Parathyroid adenoma (tissue), 2 donors: ENCODE measurements around the gene LYSMD2.

Experiments used
- H2AFZ ChIP-seq: fragments of 300-600 bp; sonication (generic); one replicate; pipeline ENCODE4 v1.7.0; 2017; ENCODE audit warnings: antibody characterized with exemption, mild to moderate bottlenecking
- H3K27ac ChIP-seq: fragments of 300-600 bp; sonication (generic); one replicate; pipeline ENCODE4 v1.7.0; 2017
- H3K27me3 ChIP-seq: fragments of 300-600 bp; sonication (generic); one replicate; pipeline ENCODE4 v1.7.0; 2017; ENCODE audit warnings: low read length; ENCODE audit not compliant: control insufficient read depth, insufficient read depth
- H3K36me3 ChIP-seq: fragments of 300-600 bp; sonication (generic); one replicate; pipeline ENCODE4 v1.7.0; 2017; ENCODE audit warnings: low read length; ENCODE audit not compliant: control insufficient read depth, insufficient read depth
- H3K4me1 ChIP-seq: fragments of 300-600 bp; sonication (generic); one replicate; pipeline ENCODE4 v1.7.0; 2017; ENCODE audit warnings: control low read depth
- H3K4me2 ChIP-seq: fragments of 300-600 bp; sonication (generic); one replicate; pipeline ENCODE4 v1.7.0; 2017; ENCODE audit warnings: low read length
- H3K4me3 ChIP-seq: fragments of 300-600 bp; sonication (generic); one replicate; pipeline ENCODE4 v1.7.0; 2017; ENCODE audit warnings: low read depth, low read length
- H3K79me2 ChIP-seq: fragments of 300-600 bp; sonication (generic); one replicate; pipeline ENCODE4 v1.7.0; 2017; ENCODE audit warnings: control low read depth
- H3K9ac ChIP-seq: fragments of 300-600 bp; sonication (generic); one replicate; pipeline ENCODE4 v1.7.0; 2017; ENCODE audit warnings: mild to moderate bottlenecking
- H3K9me3 ChIP-seq: fragments of 300-600 bp; sonication (generic); one replicate; pipeline ENCODE4 v1.7.0; 2017; ENCODE audit warnings: low read length; ENCODE audit not compliant: control insufficient read depth
- TF ChIP-seq, protein P1 (sequence below): fragments of 300-600 bp; sonication (generic); IDR thresholded peaks from one replicate; pipeline ENCODE4 v1.7.0; 2017; ENCODE audit warnings: antibody characterized with exemption, mild to moderate bottlenecking
- donor health status: primary hyperparathyroidism.

The LYSMD2 gene

DNA sequence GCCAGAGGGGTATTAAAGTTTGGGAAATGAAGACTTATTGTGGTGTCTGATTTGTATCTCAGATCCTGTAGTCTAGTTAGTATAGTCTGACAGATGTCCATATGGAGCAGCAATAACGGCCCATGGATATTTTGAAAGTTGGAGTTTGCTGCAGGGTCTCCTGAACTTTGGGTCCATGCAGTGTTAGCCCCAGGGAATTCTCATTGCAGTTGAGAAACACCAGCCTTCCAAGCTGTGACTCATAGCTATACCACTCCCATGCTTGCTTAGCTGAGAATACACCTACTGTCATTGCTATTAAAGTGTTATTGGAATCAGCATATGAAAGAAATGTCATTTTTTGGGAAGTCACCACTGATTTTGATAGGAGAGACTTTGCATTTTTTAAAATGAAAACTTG, 43.2 kb upstream of the LYSMD2 start:
- no peaks in the 10 kb centered on the region for H3K36me3 ChIP-seq
- no peak overlapping the region for H2AFZ ChIP-seq
- H3K4me2 ChIP-seq, result no peak overlapping the region
- no peaks in the 10 kb centered on the region for H3K27me3 ChIP-seq
- no peak overlapping the region for H3K9ac ChIP-seq
- no peak overlapping the region for H3K4me3 ChIP-seq
- H3K27ac ChIP-seq, result no peak overlapping the region
- H3K9me3 ChIP-seq, result no peaks in the 10 kb centered on the region
- TF ChIP-seq, protein P1, sequence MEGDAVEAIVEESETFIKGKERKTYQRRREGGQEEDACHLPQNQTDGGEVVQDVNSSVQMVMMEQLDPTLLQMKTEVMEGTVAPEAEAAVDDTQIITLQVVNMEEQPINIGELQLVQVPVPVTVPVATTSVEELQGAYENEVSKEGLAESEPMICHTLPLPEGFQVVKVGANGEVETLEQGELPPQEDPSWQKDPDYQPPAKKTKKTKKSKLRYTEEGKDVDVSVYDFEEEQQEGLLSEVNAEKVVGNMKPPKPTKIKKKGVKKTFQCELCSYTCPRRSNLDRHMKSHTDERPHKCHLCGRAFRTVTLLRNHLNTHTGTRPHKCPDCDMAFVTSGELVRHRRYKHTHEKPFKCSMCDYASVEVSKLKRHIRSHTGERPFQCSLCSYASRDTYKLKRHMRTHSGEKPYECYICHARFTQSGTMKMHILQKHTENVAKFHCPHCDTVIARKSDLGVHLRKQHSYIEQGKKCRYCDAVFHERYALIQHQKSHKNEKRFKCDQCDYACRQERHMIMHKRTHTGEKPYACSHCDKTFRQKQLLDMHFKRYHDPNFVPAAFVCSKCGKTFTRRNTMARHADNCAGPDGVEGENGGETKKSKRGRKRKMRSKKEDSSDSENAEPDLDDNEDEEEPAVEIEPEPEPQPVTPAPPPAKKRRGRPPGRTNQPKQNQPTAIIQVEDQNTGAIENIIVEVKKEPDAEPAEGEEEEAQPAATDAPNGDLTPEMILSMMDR, result no peak
- no peaks in the 10 kb centered on the region for H3K79me2 ChIP-seq
- H3K4me1 ChIP-seq, result peaks cover 3% of the 10 kb centered on the region

DNA sequence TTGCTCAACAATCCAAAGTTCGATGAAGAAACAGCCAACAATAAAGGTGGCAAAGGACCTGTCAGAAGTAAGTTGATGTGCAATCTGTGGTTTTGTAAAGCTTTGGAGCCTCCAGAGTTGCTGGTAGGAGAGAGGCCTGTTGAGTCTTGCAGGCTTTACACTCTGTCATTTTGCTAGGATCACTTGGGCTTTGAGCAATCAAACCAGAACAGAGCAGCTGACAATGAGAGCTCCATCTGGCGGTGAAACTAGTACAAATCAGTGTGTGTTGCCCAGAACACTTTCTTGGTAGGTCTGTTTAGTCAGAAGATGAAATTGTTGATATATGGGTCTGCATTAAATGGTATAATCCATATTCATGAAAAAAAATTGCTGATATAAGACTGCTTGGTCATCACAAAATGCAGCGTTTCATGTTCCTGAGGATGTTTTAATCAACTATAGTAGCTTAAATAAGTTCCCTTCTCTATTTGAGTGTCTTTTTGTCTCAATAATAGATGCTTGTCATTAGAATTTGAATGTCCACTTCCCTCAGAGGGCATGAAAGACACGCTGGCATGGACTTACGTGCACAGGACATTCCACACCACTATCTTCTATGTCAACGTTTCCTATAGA, 39.6 kb upstream of the LYSMD2 start:
- Histone ChIP-seq H3K4me1 (peaks cover 3% of the 10 kb centered on the region), H3K27ac (no peak overlapping the region), H3K4me3 (no peak overlapping the region), H3K79me2 (no peaks in the 10 kb centered on the region), H3K4me2 (no peak overlapping the region), H3K9ac (no peak overlapping the region), H3K36me3 (no peaks in the 10 kb centered on the region), H2AFZ (no peak overlapping the region), H3K9me3 (no peaks in the 10 kb centered on the region), H3K27me3 (no peaks in the 10 kb centered on the region)
- TF ChIP-seq, protein P1, result peak; percentile 55

DNA sequence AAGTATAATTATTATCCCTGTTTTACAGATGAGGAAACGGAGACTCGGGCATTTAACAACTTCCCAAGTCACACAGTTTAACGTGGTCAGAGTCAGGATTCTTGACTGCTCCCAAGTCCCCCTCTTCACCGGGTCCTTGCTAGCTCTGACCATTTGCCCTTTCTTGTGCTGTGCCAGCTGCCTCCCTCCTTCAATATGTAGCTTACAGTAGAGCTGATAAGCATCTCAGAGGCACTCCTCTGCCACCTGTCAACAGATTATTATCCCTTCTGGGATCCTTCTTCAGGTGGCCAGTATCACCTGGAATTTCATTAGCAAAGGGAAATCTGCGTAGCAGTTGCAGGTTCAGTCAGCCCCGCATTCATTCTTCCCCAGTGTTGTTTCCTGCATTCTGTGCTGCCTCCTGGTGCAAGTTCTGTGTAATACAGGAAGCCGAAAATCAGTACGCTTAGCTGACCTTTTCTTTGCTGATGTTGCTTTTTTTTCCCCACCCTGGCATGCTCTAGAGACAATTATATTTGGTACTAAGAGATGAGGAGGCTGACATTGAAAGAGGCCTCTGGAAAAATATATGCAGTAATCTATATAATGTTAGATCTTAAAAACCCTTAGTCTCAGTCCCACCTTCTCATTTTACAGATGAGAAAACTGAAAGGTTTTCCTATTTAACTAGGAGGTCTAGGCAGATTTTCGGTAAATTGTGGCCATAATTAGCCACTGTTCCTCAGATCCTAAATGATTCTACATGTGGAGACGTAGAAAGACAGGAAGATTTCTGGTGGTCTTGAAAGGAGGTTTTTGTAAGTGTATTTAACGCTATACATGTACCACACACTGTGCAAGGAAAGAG, 38.7 kb upstream of the LYSMD2 start:
- no peaks in the 10 kb centered on the region for H3K79me2 ChIP-seq
- peaks cover 3% of the 10 kb centered on the region for H3K4me1 ChIP-seq
- no peaks in the 10 kb centered on the region for H3K9me3 ChIP-seq
- no peak overlapping the region for H3K27ac ChIP-seq
- TF ChIP-seq, protein P1, result peak; percentile 60
- H3K4me2 ChIP-seq, result no peak overlapping the region
- H3K27me3 ChIP-seq, result no peaks in the 10 kb centered on the region
- H3K9ac ChIP-seq, result no peak overlapping the region
- peak overlapping the region; percentile 56 for H2AFZ ChIP-seq
- H3K36me3 ChIP-seq, result no peaks in the 10 kb centered on the region
- no peak overlapping the region for H3K4me3 ChIP-seq

DNA sequence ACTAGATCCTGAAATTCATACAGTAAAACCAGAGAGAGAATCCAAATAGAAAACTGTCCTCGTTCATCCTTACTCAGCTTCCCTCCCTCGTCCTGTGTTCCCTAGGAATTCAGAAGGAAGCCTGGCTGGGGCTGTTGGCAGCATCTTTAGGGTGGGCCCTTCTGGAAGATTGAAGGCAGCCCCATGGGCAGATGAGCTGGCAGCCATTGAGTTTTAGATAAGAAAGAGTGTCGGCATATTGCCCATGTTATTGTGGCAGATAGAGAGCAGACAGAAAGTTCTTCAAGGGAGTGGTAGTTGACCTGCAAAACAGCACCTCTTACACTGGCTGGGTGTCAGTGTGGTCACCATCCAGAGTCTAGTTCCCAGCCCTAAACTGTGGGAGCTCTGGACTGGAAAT, 37.5 kb upstream of the LYSMD2 start:
- TF ChIP-seq, protein P1, result no peak
- Histone ChIP-seq H3K27ac (no peak overlapping the region), H3K9ac (no peak overlapping the region), H3K27me3 (no peaks in the 10 kb centered on the region), H3K4me2 (no peak overlapping the region), H3K9me3 (no peaks in the 10 kb centered on the region), H3K79me2 (no peaks in the 10 kb centered on the region), H2AFZ (no peak overlapping the region), H3K4me3 (no peak overlapping the region), H3K36me3 (no peaks in the 10 kb centered on the region), H3K4me1 (peaks cover 3% of the 10 kb centered on the region)
